DMS53 treated with DMSO at 0.1 percent for 48 hours (cell line): ENCODE measurements around the gene HACD2.
A peak's percentile ranks its signal among the peaks of the same experiment; 100 is the strongest.

ENCODE experiments used
- DNase-seq: peaks from one replicate; lab custom pipeline; 2025; ENCODE audit not compliant: unreplicated experiment; lab: John Stamatoyannopoulos, UW

Gene HACD2

DNA sequence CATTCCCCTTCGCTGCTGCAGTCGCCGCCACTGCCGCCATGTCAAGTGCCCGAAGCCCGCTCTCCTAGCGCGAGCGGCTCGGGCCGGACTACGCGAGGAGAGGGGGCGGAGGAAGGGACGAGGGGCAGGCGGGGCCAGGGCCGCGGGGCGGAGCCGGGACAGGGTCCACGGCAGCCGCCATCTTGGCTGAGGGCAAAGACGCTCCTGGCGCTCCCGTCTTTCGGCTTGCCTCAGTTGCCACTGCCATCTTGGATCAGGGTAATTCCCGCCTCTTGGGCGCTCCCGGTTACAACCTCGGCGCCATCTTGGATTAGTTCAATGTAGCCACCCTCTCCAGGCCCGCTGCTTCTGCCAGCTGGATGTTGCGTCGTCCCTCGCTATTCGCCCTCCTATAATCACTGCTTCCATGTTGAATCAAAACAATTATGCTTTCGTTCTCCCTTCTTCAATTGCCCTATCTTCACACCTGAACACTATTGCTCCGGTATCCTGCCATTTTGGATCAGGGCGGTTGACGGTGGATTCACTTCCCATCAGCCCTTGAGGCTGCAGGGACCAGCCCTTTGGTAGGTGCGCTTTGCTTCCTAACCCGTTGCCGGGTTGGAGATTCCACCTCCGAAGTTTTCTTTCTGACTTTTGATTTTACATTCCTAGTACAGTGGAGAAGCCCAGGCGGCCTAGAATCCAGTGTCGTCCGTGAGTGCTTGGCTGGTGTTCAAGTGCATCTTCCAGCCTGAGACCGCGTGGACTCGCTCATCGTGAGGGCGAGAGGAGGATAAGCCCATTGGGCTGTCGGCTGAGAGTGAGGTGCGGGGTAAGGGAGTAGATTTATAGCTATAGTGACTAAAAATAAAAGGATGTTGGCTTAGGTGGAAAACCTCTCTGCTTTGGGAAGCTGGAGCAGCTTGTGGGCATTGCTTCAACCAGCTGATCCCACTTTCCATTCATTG, at the start of gene HACD2:
Gene HACD2 (minus strand): TSS at position 66 of the 950 bp plus-strand sequence. CDS start 26 bp downstream, at position 40.
- peak; percentile 94 for DNase-seq

GRCh38 chr3:123634149-123635051, 49.5 kb upstream of the HACD2 start:
- no peak for DNase-seq

- no peak for DNase-seq
Measured at GRCh38 chr3:123633530-123633929, 48.7 kb upstream of the HACD2 start.

DNA sequence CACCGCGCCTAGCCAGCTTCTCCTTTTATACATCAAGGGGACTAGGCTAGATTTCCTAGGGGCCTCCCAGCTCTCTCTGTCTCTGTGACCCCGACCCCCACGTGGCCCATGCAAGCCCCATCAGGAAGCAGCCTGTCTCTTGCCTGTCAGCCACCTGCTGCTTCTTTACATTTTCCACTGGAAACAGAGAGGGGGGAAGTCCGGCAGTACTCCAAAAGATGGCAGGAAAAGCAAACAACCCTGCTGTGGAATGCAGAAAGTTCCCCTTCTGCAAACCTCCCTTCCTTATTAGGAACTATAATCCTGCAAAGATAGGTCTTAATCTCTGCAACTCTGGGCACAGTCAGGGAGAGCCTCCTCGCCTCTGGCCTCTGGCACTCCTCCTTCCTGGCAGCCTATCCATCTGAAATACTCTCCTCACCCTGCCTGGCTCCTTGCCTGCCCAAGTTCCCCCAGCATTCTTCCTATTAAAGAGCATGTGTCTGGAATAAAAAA, 47.4 kb upstream of the HACD2 start:
- DNase-seq = no peak

DNA sequence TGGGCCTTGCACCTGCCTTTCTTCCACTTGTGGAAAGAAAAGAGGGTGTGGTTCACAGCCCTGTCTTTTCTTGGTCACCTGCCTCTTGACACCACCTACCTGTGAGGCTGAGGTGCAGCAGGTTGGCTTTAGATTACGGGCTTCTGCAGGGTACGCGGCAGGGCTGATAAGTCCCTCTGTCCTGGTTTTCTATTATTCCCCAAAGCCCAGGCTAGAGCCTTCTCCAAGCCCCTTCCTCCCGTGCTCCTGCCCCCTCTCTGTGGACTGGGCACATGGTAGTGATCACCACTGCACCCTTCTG, 44.8 kb upstream of the HACD2 start:
- DNase-seq = no peak

GRCh38 chr3:123628996-123629746, 44.3 kb upstream of the HACD2 start:
- DNase-seq = no peak

DNA sequence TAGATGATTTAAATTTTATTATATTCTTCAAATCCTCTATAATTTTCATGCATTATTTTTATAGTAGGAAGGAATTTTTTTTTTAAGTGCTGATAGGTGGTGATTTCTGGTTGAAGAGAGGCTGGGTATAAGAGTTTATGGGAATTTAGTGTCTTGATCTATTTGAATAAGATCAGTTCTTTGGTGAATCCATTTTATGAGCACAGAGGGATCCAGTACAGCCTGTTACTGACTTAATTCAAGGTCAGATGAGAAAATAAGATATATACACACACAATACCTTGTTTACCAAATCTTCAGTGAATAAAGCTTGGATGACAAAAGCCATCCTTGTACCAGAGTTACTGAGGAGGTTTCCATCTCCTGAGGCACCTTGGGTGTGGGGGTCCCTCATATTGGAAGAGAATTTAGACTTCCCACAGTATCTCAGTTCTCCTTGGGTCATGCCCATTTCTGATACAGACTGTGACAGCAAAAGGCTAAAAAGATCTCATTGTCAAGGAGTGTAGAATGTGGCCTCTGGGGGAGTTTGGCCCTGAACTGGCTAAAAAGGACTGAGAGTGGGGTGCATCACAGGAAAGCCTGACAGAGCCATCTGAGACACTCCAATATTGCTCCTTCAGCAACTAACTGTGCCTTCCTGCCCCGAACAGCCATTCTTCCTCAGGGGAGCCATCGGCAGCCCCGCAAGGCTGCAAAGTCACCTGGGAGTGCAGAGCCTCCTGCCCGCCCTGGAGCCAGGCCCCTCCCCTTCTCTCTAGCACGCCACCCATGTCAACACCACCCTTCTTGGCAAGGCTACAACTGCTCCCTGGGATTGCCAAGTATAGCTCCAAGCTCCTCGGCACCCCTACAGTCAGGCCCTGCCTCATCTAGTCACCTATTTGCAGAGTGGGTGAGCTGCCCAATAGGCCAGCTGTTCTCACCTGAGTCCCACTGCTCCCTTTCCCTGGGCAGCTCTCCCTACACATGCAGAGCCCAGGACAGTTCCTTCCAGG, 43.1 kb upstream of the HACD2 start:
- DNase-seq = no peak

DNA sequence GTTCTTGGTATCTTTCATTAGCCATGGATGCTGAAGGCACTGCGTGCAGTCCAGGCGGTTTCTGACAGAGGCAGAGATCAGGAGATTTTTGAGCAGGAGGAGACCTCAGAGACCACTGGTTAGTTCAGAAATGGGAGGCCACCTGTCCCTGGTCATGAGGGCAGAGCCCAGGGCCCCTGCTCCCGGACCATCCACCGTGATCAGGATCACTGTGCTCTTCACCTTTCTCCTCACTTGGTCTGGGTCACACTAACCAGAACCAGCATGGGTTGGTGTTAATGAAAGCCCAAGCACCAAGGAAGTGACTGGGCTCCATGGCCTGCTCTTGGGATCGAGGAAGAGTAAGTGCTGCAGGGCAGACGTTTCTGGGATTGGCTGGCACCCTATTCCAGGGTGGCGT, 42.0 kb upstream of the HACD2 start:
- no peak for DNase-seq

DNA sequence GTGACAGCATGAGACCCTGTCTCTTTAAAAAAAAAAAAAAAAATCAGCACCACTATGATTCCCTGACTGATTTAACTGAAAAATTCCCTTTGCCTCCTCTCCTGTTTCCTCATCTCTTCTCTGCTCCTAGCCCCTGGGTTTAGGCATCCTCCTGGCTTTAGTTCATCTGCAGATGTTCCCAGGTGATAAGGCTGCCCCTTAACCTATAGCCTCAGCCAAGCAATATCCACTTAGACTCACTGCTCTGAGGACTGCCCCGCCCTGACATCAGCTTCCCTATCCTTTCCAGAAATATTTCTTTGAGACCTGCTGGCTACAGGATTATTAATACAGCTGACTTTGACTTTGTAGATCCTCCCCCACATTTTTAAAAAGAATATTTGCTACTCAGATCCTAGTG, 39.4 kb upstream of the HACD2 start:
- no peak for DNase-seq

GRCh38 chr3:123623346-123623880, 38.6 kb upstream of the HACD2 start:
- DNase-seq = no peak

DNA sequence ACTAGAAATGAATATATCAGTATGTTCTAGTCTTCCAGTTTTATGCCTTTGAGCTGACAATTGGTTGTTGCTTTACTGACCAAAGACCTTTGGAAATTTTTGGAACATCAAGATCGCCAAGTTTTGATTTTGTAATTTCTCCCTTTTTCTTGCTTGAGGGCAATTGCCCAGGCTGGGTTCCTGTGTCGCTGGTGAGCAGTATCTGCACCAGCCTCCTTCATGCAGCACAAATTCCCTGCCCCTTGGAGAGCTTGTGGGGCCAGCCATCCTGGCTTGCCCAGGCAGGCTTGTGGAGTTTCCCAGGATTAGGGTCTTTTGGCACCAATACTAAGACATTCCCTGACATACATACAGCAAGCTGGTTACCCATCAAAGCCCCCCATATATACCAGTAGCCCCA, 37.9 kb upstream of the HACD2 start:
- no peak for DNase-seq

DNA sequence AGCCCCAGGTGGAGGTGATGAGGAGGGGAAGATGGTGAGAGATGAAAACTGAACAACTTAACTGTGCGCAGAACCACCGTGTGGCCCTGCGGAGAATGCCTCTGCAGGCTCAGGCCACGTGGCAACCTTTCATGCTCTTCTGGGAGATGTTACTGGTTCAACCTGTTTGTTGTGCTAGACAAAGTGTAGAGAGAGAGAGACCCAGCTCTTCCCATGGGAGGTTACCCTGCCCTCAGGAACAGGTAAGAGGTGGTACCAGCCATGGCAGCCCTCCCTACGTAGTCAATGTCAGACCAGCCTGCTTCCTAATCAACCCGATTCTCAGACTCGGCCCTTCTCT, 37.0 kb upstream of the HACD2 start:
- DNase-seq = no peak

DNA sequence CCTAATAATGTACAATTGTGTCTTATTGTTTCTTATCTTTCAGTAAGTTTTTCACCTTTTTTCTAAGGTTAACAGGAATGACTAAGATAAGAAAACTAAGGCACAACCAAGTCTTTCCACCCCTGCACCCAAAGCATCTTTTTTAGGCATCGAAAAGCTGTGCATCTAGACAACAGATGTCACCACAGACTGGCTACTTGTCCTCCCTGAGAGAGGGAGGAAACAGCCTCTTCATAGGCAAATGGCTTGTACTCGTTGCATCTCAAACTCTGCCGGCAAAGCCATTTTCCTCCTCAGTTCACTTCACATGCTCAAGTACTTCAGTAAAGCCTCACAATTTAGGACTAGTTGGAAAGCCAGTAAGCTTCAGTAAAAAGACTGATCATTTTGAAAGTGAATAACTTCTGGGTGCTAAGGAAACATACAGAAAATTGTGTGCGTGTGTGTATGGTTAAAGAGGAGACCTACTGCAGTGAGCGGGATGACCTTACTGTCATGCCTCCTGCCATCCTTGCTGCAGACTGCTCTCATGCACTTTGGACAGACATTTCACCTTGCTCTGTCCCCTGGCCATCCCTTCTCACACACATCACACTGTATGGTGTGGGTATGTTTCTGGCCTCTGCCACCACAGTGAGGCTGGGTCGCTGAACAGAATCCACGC, 36.5 kb upstream of the HACD2 start:
- no peak for DNase-seq

DNA sequence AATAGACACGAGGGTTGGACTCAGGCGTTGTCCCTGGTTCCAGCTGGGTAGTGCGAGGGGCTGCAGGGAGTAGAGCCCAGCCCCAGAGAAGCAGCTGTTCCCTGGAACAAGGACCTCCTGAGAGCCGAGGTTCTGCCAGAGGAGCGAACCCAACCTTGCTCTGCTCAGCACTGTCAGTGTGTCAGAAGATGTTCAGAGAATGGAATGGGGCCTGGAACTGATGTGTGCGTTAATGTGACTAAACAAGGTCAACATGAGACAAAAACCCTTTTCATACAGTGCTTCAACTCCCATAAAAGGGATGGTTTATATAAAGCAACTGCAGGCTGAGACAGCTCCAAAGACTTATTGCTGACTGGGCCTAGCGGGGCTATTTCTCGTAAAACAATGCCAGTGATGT, 35.5 kb upstream of the HACD2 start:
- no peak for DNase-seq

GRCh38 chr3:123618768-123619484, 34.1 kb upstream of the HACD2 start:
- no peak for DNase-seq

GRCh38 chr3:123618076-123618708, 33.3 kb upstream of the HACD2 start:
- DNase-seq = no peak

- DNase-seq = no peak
Measured at GRCh38 chr3:123616593-123616992, 31.7 kb upstream of the HACD2 start.

GRCh38 chr3:123613543-123613942, 28.7 kb upstream of the HACD2 start:
- no peak for DNase-seq
